GM18511 (cell line): ENCODE data around the gene TIPRL.
"Not testable (repeated sequence)": the region's sequence is repeated elsewhere in the genome, so short reads cannot be mapped to it uniquely, and the experiment has no call there.

ENCODE experiments used
- ATAC-seq: cut with Tn5 transposase; IDR thresholded peaks from one replicate; pipeline ENCODE4 v1.9.1; 2021; ENCODE audit warnings: mild to moderate bottlenecking, moderate library complexity; ENCODE audit not compliant: unreplicated experiment

Gene TIPRL

GRCh38 chr1:168157638-168158037, 21.1 kb upstream of the TIPRL start:
- ATAC-seq = no peak

- no peak for ATAC-seq
Observed at GRCh38 chr1:168159251-168159650, 19.5 kb upstream of the TIPRL start.

GRCh38 chr1:168159979-168160378, 18.8 kb upstream of the TIPRL start:
- no peak for ATAC-seq

- no peak for ATAC-seq
Observed at GRCh38 chr1:168161459-168161858, 17.3 kb upstream of the TIPRL start.

GRCh38 chr1:168163670-168164069, 15.1 kb upstream of the TIPRL start:
- ATAC-seq = no peak

GRCh38 chr1:168164771-168165170, 14.0 kb upstream of the TIPRL start:
- no peak for ATAC-seq

- ATAC-seq = no peak
Observed at GRCh38 chr1:168167806-168168205, 11.0 kb upstream of the TIPRL start.

- ATAC-seq = no peak
Observed at GRCh38 chr1:168170564-168171508, 7.9 kb upstream of the TIPRL start.

GRCh38 chr1:168172250-168172915, 6.4 kb upstream of the TIPRL start:
- ATAC-seq = no peak

- ATAC-seq = no peak
Observed at GRCh38 chr1:168178227-168178637, 530 bp upstream of the TIPRL start.

- no peak for ATAC-seq
Observed at GRCh38 chr1:168179438-168180147, 831 bp downstream of the TIPRL start.

- no peak for ATAC-seq
Observed at GRCh38 chr1:168180148-168180524, 1.4 kb downstream of the TIPRL start.

- not testable (repeated sequence) for ATAC-seq
Observed at GRCh38 chr1:168181063-168181720, 2.4 kb downstream of the TIPRL start.

GRCh38 chr1:168187177-168187576, 8.4 kb downstream of the TIPRL start:
- no peak for ATAC-seq

GRCh38 chr1:168190403-168190802, 11.6 kb downstream of the TIPRL start:
- ATAC-seq = no peak

GRCh38 chr1:168195199-168196135, 16.7 kb downstream of the TIPRL start:
- ATAC-seq = no peak

- no peak for ATAC-seq
Observed at GRCh38 chr1:168199056-168199455, 20.3 kb downstream of the TIPRL start.

- no peak for ATAC-seq
Observed at GRCh38 chr1:168202941-168203654, 24.3 kb downstream of the TIPRL start.

- no peak for ATAC-seq
Observed at GRCh38 chr1:168206111-168206510, 27.3 kb downstream of the TIPRL start.
